MV-4-11 (cell line): Measurements from ENCODE around the gene ANKRD7.

Source experiments
- DNase-seq: peaks from one replicate; lab custom pipeline; 2025; lab: John Stamatoyannopoulos, UW

The ANKRD7 gene

DNA sequence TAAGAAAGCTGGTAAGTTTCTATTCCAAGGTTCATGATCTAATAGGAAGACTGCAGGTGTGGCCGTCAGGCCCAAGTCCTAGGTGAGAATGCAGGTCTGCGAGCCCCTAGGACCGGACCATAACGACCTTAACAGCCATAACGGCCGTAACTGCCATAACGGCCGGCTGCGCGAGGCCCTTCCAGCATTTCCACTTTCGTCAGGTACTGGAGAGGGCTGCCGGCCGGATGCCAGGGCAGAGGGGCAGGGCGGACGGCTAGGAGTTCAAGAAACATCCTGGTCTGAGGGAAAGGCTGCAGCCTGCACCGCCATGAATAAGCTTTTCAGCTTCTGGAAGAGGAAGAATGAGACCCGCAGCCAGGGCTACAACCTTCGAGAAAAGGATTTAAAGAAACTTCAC, at the start of gene ANKRD7:
TSS of gene ANKRD7 (plus strand) at position 184 of the 400 bp plus-strand sequence. CDS start at position 311, 127 bp downstream.
- no peak for DNase-seq

- no peak for DNase-seq
Observed at GRCh38 chr7:118175740-118176139, 48.8 kb upstream of the ANKRD7 start.

DNA sequence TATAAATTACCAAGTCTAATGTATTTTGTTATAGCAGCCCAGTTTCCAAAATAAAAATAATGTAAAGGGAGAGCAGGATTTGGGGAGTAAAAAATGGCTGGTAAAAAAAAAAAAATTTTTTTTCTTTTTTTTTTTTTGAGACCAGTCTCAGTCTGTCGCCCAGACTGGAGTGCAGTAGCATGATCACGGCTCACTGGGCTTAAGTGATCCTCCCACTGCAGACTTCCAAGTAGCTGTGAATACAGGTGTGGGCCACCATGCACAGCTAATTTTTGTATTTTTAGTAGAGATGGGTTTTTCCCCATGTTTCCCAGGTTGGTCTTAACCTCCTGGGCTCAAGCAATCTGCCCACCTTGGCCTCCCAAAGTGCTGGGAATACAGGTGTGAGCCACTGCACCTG, 45.3 kb upstream of the ANKRD7 start:
- DNase-seq: no peak

- no peak for DNase-seq
Observed at GRCh38 chr7:118182593-118183427, 41.7 kb upstream of the ANKRD7 start.

DNA sequence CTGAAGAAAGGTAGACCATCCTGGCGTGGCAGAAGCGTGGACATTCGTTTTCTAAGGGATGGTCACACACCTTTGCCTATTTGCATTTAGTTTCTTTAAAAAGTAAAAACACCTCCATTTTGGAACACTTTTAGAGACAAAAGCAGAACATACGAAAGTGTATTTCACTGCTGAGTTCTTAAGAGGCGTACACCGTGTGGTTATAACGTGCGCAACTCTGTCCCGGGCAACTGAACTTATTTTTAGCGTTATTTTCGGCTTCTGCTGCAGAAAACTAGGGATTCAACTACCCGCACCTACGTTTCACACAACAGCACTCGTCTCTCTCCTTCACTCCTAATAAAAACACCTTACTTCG, 41.1 kb upstream of the ANKRD7 start:
- DNase-seq: peak; percentile 40

GRCh38 chr7:118183786-118184564, 40.5 kb upstream of the ANKRD7 start, which contains the start of gene LSM8:
LSM8 (plus strand) TSS chr7:118184164; CDS start chr7:118184224, 60 bp downstream.
- peak; percentile 99 for DNase-seq

DNA sequence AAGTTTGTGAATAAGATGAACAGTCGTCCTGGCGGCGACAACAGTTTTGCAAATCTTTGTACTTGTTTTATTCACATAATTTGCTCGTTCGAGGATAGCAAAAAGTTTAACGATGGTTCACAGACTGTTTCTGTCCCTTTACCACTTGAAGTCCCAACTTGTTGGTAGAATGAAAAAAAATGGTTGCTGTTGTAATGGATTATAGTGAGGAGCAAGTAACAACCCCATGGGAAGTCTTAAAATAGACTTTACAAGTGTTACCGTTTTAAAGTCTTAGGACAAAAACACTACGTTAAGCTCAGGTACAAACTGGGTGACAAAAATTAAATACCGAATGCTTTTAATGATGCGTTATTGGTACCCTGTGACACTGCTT, 40.0 kb upstream of the ANKRD7 start:
- DNase-seq: no peak

- DNase-seq: no peak
Observed at GRCh38 chr7:118185163-118185860, 39.2 kb upstream of the ANKRD7 start.

DNA sequence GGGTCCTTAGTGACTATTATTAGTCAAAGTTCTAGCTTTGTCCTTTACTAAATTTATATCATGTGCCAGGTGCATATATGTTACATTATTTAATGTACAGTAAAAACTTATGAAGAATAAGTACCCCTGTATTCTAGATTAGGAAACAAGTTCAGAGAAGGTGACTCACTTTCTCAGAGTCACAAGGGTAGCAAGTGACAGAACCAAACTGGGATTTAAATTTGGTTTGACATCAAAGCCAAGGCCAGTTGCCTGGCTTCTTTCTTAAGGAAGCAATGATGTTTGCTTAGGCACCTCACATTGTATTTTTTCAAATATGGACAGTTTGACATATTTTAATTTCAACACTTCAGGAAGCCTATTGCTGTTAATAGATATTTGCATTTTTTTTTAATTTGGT, 38.0 kb upstream of the ANKRD7 start:
- peak; percentile 16 for DNase-seq

DNA sequence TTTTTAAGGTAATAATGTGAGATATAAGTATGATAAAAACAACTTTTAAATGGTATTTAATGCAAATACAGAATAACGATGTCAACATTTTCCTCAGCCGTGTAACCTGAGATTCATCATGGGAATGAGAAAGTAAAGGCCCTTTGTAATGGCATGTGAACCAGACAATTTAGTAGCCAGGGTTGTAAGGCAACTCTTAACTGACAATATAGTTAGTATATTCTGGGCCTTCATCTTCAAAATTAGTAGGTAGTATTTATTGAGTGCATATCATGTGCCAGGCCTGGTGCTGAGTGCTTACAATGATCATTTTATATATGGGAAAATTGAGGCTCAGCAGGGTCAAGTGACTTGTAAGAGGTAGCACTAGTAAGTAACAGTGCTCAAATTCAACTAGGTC, 29.9 kb upstream of the ANKRD7 start:
- DNase-seq: no peak

GRCh38 chr7:118195837-118196474, 28.5 kb upstream of the ANKRD7 start:
- peak; percentile 40 for DNase-seq

- no peak for DNase-seq
Observed at GRCh38 chr7:118202061-118202460, 22.4 kb upstream of the ANKRD7 start.

- DNase-seq: no peak
Observed at GRCh38 chr7:118214051-118214832, 10.3 kb upstream of the ANKRD7 start.

GRCh38 chr7:118214833-118215182, 9.7 kb upstream of the ANKRD7 start:
- DNase-seq: no peak

DNA sequence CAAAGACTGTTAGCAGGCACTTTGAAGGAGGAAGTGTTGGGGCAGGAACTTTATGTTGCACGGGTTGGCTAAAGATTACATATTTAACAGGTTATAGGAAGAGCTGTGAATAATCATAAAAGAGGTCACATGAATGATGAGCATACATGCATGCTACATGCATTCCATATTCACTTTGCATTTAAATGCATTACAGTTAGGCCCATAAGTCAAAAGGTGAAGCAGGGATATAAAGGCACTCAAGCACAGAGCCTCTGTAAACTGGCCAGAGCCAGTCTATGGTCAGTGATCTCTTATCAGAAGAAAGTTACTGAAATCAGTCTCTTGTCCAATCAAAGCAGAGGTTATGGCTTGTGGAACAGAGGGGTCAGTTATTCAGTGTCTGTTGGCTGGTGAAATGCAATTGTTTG, 7.3 kb upstream of the ANKRD7 start:
- DNase-seq: no peak

GRCh38 chr7:118218413-118219156, 5.9 kb upstream of the ANKRD7 start:
- no peak for DNase-seq

GRCh38 chr7:118219157-118219512, 5.4 kb upstream of the ANKRD7 start:
- no peak for DNase-seq

DNA sequence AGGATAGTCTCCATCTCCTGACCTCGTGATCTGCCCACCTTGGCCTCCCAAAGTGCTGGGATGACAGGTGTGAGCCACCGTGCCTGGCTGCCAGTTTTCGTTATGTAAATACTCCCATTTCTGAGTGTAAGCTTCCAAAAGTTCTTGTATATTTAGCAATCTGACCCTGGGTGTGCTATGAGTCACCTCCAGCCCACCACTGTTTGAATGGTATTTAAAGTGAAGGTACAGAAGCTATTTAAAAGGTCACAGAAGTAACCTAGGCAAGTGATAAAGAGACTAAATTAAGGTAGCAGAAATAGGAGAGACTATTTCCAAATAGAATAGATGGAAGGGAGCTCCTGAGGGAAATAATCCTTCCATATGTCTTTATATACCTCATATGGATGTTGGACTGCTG, 3.9 kb upstream of the ANKRD7 start:
- no peak for DNase-seq

GRCh38 chr7:118222591-118222990, 1.9 kb upstream of the ANKRD7 start:
- DNase-seq: no peak

GRCh38 chr7:118232837-118233236, 8.3 kb downstream of the ANKRD7 start:
- DNase-seq: no peak

DNA sequence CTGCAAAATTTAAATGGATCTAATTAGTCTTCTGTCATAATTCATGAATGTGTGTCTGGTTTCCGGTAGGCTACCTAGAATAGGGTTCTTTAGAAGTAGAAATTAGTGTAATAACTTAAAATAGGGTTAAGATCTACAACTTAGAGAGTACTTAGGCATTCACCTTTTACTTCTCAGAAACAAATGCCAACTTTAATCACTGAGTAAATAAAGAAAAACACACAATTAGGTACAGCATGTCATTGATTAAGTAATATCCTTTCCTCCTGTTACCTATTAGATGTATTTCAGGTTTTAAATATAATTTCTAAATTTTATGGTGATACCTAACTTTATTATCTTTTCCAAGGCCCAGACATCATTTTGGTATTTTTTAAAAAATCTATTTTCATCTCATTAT, 9.3 kb downstream of the ANKRD7 start:
- no peak for DNase-seq
